HG02943 (cell line): ENCODE measurements around the gene SMPD3.

Experiments used
- ATAC-seq: cut with Tn5 transposase; IDR thresholded peaks from one replicate; pipeline ENCODE4 v1.9.1; 2021; ENCODE audit warnings: mild to moderate bottlenecking, low read depth, moderate library complexity; ENCODE audit not compliant: unreplicated experiment

SMPD3 gene

GRCh38 chr16:68386628-68387027, 61.7 kb downstream of the SMPD3 start:
- ATAC-seq: no peak

- no peak for ATAC-seq
These were observed 62.9 kb downstream of the SMPD3 start for GRCh38 chr16:68385371-68385770.

- ATAC-seq: no peak
These were observed 63.8 kb downstream of the SMPD3 start for GRCh38 chr16:68384288-68385161.

- no peak for ATAC-seq
These were observed 64.5 kb downstream of the SMPD3 start for GRCh38 chr16:68383858-68384257.

GRCh38 chr16:68382296-68382718, 66.0 kb downstream of the SMPD3 start:
- ATAC-seq: no peak

GRCh38 chr16:68381363-68381724, 67.0 kb downstream of the SMPD3 start:
- no peak for ATAC-seq

- ATAC-seq: no peak
These were observed 67.5 kb downstream of the SMPD3 start for GRCh38 chr16:68380676-68381362.

GRCh38 chr16:68380348-68380670, 68.0 kb downstream of the SMPD3 start:
- no peak for ATAC-seq

- ATAC-seq: no peak
These were observed 68.6 kb downstream of the SMPD3 start for GRCh38 chr16:68379472-68380347.

GRCh38 chr16:68378436-68379415, 69.6 kb downstream of the SMPD3 start:
- ATAC-seq: no peak

GRCh38 chr16:68377667-68378393, 70.5 kb downstream of the SMPD3 start:
- ATAC-seq: no peak

- ATAC-seq: no peak
These were observed 71.1 kb downstream of the SMPD3 start for GRCh38 chr16:68377221-68377620.

- no peak for ATAC-seq
These were observed 71.7 kb downstream of the SMPD3 start for GRCh38 chr16:68376590-68376989.

GRCh38 chr16:68375801-68376536, 72.3 kb downstream of the SMPD3 start:
- ATAC-seq: no peak

- no peak for ATAC-seq
These were observed 73.2 kb downstream of the SMPD3 start for GRCh38 chr16:68374961-68375660.

- ATAC-seq: no peak
These were observed 74.0 kb downstream of the SMPD3 start for GRCh38 chr16:68374246-68374805.

- ATAC-seq: no peak
These were observed 74.6 kb downstream of the SMPD3 start for GRCh38 chr16:68373528-68374245.
